Measurements from ENCODE around the gene ZSWIM6.

The ZSWIM6 gene

DNA sequence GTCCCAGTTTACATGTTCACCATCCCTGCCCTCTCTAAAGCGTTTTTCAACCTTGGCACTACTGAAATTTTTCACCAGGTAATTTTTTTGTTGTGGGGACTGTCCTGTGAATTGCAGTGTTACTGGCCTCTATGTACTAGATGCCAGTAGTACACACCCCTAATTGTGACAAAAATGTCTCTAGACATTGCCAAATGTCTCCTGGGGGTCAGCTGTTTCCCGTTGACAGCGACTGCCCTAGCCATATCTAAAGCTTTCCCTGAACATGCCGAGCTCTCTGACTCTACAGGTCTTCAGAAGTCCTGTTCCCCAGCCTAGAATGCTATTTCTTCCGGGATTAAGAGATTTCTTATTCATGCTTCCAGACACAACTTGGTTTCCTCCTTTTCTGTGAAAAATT, 235.3 kb downstream of the ZSWIM6 start:
- no peak for DNase-seq

DNA sequence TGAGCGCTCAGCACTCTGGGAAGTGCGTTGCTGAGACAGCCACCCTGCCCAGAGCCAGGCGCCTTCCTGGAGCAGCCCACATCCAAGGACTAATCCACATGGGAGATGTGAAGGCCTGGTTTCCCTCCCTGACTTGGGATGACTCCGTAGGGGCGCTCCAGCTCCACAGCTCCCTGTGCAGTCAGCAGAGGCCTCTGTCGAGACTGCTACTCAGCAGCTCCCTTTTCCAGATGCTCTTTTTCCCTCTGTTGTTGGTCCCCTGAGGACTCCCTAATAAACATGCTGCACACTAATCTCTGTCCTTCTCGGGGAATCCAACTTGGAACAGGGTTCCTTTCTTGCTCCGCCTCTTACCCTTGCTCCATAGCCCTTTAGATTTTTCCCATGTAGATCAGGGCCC, 237.3 kb downstream of the ZSWIM6 start:
- DNase-seq, result no peak

DNA sequence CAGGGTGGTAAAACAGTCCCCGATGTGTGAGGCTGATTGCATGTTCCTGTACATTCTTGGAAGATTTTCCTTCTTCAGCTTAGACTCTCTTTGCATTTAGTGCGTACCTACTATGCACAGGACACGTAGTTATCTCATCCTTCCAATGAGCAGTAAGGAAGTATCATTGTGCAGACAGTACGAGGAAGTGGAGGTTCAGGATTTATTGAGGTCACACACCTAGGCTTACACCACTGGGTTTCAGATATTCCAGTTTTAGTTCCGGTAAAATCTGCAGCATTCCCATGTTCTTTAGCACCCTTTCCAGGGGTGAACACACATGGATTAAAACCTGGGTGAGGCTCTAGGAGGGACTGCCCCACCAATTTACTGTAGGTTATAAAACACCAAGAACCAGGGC, 238.7 kb downstream of the ZSWIM6 start:
- DNase-seq, result no peak

DNA sequence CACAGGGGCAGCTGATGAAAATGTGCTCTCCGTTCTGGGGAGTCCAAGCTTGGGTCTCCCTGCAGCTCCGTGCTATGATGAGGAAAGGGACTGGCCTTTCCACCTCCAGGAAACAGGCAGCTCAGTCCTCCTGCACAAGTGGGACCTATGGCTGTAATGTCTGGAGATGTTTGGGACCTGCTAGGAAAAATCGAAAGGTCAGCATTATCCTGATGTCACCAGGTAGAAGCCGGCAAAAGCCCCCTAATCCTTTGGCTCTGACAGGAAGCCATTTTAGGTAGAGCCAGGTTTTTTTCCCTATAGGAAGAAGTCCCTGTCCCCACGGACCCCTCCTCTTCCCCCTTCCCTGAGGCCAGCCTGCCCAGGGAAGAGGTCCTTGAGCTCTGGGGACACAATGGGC, 240.9 kb downstream of the ZSWIM6 start:
- DNase-seq, result no peak

DNA sequence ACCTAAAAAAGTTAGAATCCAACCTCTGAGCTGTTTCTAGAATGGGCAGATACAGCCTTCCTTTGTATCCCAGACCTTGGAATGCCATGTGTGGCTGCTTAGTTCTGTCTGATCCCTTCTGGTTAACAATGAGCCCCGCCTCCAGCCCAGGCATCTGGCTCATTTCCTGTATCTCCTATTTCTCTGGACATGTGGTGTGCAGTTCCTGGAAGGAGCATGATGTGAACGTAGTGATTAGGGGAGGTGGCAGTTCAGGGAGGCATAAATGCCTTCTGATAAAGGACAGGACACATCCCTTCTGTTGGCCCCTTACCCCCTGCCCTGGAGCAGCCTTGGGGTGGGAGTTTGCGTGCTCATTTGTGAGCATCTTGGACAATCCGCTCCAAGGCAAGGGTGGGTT, 243.0 kb downstream of the ZSWIM6 start:
- DNase-seq, result no peak

DNA sequence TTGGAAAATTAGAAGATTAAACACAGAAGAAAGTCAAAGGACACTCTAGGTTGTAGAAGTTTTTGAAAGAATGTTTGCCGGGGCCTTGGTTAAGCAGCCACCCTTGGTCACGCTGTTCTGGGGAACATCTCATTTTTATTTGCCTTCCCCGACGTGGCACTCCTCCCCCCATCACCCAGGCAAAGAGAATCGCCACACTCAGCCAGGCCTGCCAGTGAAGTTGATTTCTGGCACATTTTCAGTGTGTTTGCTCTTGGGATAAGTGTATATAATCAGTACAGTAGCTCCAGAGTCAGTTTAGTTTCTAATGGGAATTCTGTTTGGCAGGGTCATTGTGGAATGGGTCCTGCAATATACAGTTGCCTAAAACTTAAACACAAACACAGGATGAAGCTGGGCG, 243.5 kb downstream of the ZSWIM6 start:
- DNase-seq, result no peak

DNA sequence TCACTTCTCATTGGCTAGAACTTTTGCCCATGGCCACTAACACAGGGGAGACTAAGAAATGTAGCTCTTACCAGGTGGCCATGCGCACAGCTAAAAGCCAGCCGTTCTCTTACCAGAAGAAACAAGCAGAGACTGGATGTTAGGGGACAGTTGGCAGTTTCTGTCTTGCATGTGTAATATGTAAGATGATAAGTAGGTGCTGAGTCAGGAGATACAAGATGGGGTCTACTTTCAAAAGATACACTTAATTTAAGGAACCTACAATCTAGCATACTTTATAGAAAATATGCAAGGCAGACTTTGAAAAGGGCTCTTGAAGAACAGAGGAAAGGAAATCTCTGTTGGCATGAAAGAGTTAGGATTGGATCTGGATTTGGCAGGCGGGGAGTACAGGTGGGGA, 244.5 kb downstream of the ZSWIM6 start:
- DNase-seq, result no peak

DNA sequence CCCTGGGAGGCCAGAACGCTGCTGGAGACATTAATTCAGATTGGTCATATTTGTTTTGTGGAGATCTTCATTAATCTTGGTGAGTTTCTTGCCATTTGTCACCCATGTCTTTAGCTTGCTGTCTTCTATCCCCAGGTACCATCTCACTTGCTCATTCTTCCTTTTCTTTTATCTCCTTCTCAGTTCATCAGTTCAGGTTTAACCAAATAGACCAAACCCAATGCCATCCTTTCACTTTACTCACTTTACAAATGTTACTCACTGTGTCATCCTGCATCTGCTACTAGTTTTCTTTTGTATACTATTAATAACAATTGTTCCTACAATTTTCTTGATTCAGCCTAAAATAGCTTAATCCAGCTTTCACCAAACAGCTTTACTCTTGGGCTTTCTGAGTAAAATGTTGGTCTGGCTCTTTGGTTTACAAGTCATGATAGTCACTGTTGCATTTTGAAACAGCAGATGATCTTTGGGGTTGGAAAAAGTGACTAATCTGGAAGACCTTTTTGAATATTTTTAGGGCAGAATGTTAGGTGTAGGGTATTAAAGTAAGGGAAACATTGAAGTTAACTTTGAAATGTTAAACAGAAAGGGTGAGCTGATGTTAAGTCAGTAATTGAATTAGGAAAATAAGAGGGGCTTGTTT, 246.9 kb downstream of the ZSWIM6 start:
- no peak for DNase-seq

DNA sequence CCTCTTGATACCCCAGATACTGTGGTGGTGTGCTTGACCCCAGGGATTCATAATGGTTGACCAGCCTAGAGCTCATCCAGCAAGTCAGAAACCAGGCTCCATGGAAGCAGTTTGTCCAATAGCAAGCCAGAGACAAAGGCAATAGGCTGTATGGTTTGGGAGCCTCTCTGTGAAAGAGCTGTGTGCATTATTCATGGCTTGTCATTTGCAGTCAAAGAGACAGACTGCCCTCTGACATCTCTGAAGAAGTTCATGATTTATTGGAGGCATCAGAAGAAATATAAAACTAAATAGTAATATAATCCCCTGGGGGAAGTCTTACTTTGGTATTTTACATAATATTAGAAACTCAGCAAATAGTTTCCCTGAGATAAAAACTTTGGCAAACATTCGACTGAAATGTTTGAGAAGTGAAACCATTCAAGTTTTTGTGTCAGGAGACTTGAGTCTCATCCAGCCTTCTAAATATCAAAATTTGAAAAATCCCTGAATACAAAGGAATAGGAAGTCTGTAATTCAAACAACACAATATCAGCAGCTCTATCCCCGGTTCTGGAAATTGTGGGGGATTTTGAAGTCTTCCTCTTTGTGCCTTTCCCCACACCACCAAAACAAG, 250.3 kb downstream of the ZSWIM6 start:
- DNase-seq, result no peak

DNA sequence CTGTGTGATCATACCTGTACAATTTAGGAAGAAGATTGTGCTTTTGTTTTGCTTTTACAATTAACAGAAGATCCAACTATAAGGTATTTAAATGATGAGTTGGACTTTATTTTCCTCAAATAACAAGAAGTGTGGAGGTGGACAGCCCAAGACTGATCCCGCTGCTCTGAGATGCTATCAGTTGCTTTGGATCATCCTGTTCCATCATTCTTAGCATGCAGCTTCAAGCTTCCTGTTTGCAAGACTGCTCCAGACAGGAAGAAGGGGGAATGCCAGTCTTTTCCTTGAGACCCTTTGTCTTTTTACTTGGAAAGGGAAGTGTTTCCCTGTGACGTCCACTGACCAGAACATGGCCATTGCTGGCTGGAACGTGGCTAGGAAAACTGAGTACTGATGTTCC, 250.8 kb downstream of the ZSWIM6 start:
- DNase-seq, result no peak

DNA sequence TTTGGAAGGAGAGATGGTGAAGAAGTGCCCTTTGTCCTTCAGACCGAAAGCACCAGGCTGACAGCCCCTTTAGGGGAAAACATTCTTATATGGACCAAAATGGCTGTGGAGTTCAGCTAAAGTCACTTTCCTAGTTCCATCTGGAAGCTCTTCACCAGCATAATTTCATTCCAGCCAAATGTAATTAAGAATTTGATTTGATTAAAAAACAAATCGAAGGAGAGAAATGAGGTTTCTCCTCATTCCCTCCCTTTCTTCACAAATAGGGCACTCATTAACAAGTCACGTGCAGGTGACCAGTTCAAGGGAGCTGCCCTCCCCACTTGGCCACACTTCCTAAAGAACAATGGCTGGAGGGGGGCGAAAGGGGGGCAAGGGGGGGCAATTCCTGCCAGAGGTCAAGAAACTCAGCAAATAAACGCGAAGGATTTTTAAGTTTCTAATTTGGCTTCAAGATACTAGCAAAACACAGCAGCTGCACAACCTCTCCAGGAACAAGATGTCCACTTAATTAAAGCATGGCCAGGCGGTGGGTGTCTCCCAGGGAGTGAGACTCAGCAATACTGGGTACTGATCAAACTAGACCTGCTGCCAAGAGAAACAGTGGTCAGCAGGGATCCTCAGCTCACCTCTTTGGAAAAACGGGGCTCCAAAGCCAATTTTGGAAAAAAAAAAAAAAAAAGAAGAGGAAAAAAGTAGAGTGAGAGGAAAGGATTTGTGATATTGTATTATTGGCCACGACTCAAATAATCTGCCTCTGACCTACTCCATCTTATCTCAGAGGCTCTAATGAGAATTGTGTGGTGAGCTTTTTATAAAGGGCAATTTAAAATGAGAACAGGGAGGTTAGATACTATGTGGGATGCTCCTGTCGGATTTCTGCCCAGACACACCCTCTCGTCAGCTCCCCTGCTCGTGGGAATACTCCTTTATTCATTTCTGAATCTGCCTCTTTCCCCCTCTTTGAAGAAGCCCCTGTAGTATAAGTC, 254.3 kb downstream of the ZSWIM6 start:
- DNase-seq, result no peak

DNA sequence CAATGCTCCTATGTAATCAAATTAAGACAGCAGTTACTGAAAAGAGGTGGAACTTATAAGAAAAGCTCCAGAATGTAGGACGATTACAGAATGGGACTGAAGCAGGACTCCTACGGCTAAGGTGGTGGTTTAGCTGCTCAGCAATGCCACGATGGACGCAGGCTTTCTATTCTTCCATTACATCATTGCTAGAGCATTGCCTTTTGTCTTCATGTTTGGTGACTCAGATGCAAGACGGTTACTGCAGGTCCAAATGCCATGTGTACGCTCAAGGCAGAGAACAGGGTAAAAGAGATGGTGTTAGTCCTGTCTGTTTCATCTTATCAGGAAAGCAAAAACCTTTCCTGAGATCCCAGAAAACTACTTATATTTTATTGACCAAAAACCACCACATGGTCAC, 255.1 kb downstream of the ZSWIM6 start:
- no peak for DNase-seq

DNA sequence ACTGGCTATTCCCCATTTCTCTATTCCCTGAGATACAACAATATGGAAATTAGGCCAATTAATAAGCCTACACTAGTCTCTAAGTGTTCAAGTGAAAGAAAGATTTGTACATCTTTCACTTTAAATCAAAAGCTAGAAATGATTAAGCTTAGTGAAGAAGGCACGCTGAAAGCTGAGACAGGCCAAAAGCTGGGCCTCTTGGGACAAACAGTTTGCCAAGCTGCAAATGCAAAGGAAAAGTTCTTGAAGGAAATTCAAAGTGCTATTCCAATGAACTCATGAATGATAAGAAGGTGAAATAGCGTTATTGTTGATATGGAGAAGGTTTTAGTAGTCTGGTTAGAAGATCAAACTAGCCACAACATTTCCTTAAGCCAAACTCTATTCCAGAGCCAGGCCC, 256.2 kb downstream of the ZSWIM6 start:
- DNase-seq, result no peak

DNA sequence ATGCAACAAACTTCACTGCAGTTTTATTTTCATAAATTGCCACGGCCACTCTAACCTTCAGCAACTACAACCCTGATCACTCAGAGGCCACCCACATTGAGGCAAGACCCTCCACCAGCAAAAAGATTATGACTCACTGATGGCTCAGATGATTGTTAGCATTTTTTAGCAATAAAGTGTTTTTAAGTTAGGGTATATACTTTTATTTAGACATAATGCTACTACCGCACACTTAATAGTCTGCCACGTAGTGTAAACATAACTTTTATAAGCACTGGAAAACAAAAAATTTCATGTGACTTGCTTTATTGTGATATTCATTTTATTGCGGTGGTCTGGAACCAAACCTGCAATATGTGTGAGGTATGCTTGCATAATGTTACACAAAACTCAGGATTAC, 257.9 kb downstream of the ZSWIM6 start:
- DNase-seq, result no peak

DNA sequence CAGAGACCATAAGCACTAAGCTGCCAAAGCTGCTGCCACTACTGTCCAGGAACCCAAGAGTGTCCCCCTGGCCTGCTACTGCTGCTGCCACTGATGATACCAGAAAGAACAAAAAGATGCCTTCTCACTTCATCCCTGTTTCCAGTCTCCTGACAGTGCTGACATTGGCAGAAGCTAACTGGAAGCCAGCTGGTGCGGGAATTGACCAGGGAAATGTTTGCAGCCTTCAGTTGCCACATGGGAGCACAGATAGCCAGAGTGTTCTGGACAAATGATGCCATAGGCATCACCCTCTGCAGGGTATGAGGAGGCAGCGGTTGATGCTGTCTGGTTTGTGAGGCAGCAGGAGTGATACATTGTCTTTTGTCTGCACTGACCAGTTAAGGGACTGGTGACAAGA, 258.4 kb downstream of the ZSWIM6 start:
- DNase-seq, result no peak

DNA sequence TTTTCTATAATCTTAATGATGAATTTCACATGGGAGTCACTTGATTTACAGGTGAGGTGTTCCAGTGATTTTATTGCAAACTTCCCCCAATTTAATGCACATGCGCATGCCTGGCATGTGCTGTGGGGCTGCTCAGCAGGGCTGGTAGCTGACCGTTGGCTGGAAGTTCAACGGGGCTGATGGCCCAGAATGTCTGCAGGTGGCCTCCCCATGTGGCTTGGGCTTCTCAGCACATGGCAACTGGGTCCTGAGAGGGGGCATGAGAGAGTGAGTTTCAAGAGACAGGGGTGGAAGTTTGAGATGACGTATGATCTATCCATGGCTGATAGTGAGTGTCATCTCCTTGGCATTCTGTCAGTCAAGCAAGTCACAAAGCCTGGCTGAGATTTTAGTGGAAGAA, 259.8 kb downstream of the ZSWIM6 start:
- DNase-seq, result no peak

DNA sequence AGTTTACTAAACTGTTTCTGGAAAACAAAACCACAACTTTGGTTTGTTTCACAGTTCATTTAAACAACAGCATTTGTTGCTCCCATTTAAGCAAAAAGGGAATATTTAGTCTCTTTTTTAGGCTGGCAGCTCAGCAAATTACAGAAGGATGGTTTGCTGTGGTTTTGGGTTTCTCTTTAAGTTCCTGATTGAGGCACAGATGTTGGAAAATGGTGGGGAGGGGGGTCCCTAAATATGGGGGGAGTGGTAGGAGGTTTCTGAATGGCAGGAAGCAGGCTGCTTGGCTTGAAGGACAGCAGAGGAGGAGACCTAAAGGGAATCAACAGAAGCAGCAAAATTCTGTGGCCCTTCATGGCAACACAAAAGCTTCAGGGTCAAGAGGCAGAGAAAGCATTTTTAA, 263.4 kb downstream of the ZSWIM6 start:
- DNase-seq, result no peak
